Measurements from ENCODE around the gene GLCCI1. TPM values are rescaled to one million over a fixed set of nuclear protein-coding genes. Genes with fewer than 3 reads are reported as not detected.

GLCCI1 gene
- polyA plus RNA-seq, 1 donor from 2014 or later, result 4.9 TPM

DNA sequence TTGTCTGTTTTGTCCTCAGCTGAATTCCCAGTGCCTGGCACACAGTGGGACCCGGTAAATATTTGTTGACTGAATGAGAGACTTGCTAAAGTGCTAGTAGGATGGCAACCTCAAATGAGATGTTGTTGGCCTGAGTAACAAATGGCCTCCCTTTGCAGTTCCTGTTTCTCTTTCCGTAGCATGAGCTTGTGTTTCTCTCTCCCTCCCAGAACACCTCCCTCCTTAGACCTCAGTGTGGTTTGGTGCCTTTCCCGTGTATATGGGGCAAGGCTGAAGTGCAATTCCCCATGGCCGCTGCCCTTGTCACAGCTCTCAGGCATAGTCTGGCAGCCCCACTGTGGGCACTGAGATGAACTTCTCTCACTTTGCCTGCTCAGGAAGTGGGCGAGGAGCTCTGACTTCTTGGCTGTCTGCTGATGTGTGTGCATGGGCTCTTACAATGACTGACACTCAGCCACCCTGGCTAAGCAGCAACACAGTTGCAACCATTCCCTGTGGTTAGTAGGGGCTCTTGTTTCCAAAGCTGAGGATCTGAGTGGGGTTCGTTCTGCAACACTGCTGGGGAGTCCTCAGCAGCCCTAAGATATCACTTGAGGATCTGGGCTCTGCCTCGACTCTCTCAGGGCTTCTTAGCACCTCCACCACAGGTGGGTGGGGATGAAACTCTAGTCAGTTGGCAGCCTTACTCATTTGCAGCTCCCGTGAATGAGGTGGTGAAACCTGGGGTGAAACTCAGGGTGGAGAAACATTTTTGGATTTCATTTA lies 157.3 kb downstream of the GLCCI1 start:
- Mint-ChIP-seq H3K4me3 (peak overlapping the region; percentile 4 to 81 (median 62)), H3K27me3 (no peaks in the 10 kb centered on the region), H3K36me3 (no peaks in the 10 kb centered on the region), H3K9me3 (peaks cover 0 to 2% (median 0%) of the 10 kb centered on the region in 3 donors), H3K27ac (peak overlapping the region; percentile 41 to 95 (median 94)), H3K4me1 (peaks cover 29 to 47% (median 38%) of the 10 kb centered on the region in 3 donors)

DNA sequence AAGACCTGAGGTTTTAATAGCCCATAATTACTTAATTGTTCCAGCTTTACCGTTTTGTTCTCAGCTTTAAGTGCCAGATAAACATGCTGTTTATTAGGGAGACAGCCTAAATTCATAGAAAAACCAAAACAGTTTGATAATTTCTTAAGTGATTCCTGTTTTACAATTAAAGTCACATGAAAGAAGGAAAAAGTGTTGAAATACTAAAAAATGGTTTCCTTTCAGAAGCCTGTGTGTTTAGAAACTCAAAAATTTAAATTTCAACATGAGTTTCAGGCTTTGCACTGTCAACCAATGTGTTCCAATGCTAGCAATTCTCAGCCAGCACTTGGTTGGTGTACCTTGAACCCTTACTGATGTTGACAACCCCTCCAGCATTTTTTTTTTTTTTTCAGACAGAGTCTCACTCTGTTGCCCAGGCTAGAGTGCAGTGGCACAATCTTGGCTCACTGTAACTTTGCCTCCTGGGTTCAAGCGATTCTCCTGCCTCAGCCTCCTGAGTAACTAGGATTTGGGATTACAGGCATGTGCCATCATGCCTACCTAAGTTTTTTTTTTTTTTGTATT lies 158.1 kb downstream of the GLCCI1 start:
- Mint-ChIP-seq H3K9me3 (peaks cover 0 to 2% (median 0%) of the 10 kb centered on the region in 3 donors), H3K4me1 (peaks cover 29 to 50% (median 38%) of the 10 kb centered on the region in 3 donors), H3K27ac (peak overlapping the region in 2 of 3 donors; percentile 41 to 94), H3K4me3 (peak overlapping the region in 2 of 4 donors; percentile 54 to 81), H3K27me3 (no peaks in the 10 kb centered on the region), H3K36me3 (no peaks in the 10 kb centered on the region)

DNA sequence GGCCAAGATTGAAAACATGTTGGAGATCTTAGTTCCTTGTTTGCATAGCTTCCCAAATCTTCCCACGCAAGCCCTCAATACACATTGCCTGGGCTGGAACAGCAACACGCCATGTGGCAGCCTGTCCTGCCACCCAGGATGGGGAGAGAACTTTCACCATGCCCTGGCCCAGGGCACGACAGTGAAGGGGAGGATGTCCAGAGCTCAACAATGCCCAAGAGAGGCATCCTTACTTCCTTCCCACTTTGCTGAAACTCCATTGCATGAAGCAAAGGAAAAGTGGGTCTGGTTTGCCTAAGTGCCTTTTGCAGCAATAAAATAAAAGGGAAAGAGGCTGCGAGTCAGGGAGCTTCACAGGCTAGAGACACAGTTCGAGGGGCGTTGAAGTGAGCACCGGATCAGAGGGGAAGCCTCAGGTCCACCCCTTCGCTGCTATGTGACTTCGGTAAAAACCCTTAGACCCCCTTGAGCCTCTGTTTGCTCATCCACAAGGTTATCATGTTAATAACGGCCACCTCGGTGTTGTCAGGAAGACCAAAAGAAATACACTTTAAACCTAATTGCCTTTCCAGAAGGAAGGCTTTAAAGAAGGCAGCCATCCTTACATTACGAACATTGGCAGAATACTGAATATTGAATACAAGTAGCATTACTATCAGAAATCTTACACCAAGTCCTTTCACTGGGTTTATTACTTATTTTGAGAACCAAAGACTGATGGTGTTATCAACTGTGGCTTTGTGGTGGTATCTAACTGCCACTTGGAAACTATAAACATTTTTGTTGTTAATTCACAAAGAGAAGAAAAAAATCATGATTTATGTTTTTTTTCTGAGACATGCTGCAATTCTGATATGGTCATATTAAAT lies 160.1 kb downstream of the GLCCI1 start:
- H3K9me3 Mint-ChIP-seq, result peaks cover 0 to 2% (median 0%) of the 10 kb centered on the region in 3 donors
- peak overlapping the region; percentile 5 to 71 (median 47) for H3K27ac Mint-ChIP-seq
- H3K4me1 Mint-ChIP-seq, result peaks cover 45 to 67% (median 53%) of the 10 kb centered on the region in 3 donors

DNA sequence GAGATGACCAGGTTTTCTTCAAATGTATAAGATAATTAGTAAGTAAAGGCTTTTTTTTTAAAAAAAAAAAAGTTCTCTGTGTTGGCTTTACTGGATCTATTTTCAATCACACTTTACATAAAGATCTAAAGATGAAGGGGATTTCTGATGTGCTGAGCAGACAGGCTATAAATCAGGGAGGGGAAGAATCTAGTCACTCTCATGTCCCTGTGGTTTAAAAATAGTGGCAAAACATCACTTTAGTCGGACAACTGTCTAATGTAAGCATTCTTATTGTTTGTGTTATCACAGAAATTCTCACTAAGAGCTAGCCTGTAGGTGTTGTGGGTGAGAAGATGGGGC lies 160.7 kb downstream of the GLCCI1 start:
- Mint-ChIP-seq H3K4me1 (peaks cover 50 to 72% (median 57%) of the 10 kb centered on the region in 3 donors), H3K27me3 (no peaks in the 10 kb centered on the region), H3K4me3 (peak overlapping the region in 1 of 4 donors; percentile 55), H3K27ac (peak overlapping the region; percentile 5 to 71 (median 47)), H3K36me3 (no peaks in the 10 kb centered on the region), H3K9me3 (peaks cover 0 to 2% (median 0%) of the 10 kb centered on the region in 3 donors)

More for the DNA sequence above, 160.1 kb downstream of the GLCCI1 start:
- Mint-ChIP-seq H3K36me3 (no peaks in the 10 kb centered on the region), H3K4me3 (peak overlapping the region; percentile 5 to 85 (median 68)), H3K27me3 (no peaks in the 10 kb centered on the region)

DNA sequence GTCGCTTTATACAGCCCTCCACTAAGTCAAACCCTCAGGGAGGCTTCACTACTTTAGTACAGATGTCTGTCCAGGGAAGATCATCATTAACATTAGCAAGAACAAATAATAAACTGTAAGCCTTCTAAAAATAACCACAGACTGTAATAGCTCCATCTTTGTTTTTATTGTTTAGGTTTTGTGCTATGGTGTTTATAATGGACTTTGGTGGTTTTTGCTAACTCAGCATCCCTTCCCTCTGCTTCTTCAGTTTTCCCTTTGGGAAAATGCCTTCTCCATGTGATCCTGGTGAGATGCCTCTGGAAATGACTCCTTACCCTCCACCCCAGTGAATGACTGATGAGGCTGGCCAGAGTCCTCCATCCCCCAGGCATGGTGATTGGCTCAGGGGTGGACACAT lies 162.1 kb downstream of the GLCCI1 start:
- peak overlapping the region in 1 of 3 donors; percentile 46 for H3K27ac Mint-ChIP-seq
- H3K4me1 Mint-ChIP-seq, result peaks cover 48 to 66% (median 54%) of the 10 kb centered on the region in 3 donors
- H3K36me3 Mint-ChIP-seq, result no peaks in the 10 kb centered on the region
- no peaks in the 10 kb centered on the region for H3K27me3 Mint-ChIP-seq
- peak overlapping the region in 1 of 4 donors; percentile 52 for H3K4me3 Mint-ChIP-seq
- no peaks in the 10 kb centered on the region for H3K9me3 Mint-ChIP-seq

DNA sequence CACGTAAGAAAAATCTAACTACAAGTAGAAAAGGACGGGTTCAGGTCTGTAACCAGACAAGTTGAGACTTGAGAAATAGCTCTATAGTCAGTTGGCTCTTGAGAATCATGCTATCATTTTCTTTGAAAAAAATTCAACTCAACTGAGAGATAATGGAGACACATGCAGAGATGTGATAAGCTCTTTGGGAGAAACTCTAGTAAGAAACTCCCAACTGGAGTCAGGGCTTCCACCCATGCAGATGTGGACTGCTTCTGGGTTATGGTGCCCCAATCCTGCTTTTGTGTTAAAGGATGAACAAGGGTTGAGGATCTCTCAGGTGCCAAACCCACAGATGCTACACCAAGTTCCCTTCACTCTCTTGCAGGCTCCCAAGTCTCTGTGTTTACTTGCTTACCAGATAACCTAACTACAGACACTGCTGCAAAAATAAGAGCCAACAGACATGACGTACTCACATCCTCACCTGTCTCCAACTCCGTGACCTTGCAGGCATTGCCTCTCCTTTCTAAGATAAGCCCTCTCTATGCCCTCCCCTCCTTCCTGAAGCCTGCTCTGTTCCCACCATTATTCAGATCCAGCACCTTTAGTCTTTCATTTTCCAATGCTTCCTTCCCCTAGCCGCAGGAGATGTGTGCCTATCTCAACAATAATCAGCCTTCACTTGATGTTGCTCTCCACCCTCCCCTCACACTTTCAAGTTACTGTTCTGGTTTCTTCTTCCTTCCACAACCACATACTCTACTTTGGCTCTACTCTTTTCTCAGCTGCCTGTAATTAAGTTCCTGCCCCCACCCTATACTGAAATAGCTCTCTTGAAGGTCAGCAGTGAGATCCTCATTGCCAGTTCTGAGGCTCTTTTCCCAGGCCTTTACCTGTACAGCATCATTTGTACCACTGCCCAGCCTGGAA lies 163.4 kb downstream of the GLCCI1 start:
- peak overlapping the region; percentile 5 to 93 (median 61) for H3K4me3 Mint-ChIP-seq
- H3K27ac Mint-ChIP-seq, result peak overlapping the region; percentile 46 to 88 (median 84)
- no peaks in the 10 kb centered on the region for H3K9me3 Mint-ChIP-seq
- H3K27me3 Mint-ChIP-seq, result no peaks in the 10 kb centered on the region
- H3K4me1 Mint-ChIP-seq, result peaks cover 39 to 57% (median 46%) of the 10 kb centered on the region in 3 donors
- H3K36me3 Mint-ChIP-seq, result no peaks in the 10 kb centered on the region

DNA sequence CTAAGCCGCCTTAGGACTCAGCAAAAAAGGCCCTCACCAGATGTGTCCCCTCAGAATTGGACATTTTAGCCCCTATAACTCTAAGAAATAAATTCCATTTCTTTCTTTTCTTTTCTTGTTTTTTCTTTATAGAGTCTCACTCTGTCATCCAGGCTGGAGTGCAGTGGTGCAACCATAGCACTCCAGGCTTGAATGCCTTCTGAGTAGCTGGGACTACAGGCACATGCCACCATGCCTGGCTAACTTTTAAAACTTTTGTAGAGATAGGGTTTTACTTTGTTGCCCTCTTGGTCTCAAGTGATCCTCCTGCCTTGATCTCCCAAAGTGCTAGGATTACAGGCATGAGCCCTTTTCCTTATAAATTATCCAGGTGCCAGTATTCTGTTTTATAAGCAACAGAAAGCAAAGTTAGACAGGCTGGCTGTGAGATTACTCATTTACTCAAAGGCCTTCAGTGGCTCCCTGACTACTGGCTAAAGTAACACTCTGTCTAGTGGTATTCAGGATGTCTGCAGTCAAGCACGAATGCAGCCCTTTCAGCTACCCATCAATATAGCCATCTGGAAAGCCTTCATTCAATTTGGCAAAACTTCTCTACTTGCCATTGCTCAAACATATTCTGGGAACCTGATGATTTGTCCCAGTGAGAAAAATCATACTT lies 164.7 kb downstream of the GLCCI1 start:
- Mint-ChIP-seq H3K36me3 (no peaks in the 10 kb centered on the region), H3K4me3 (peak overlapping the region in 1 of 4 donors; percentile 39), H3K27me3 (no peaks in the 10 kb centered on the region), H3K9me3 (no peaks in the 10 kb centered on the region), H3K4me1 (peaks cover 35 to 48% (median 40%) of the 10 kb centered on the region in 3 donors), H3K27ac (peak overlapping the region in 1 of 3 donors; percentile 29)

DNA sequence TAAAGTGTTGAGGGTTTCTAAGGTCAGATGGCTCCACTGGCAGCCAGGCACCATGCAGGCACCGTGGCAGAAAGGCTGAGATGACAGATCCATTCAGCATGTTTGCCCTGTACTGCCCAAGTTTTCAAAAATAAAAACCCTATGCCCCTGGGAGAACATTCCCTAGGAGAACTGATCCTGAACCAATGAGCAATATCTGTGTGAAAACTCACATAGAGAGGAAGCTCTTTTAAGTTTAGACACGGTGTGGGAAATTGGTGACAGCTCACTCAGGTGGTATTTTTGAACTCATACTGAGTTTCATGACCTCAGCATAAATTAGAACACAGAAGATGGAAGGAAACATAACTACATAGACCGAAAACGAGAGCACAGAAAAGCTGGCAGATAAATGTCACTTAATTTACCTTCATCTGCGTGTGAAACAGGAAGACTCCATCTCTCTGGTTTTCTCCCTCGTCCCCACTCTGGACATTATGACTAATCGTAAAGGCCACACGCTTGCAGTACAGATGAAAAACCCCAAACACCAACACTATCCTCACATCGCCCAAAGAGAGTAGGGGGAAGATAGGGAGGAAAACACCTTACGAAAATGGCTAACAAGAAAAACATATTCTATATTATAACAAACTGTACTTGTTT lies 165.6 kb downstream of the GLCCI1 start:
- H3K4me1 Mint-ChIP-seq, result peaks cover 28 to 40% (median 36%) of the 10 kb centered on the region in 3 donors
- H3K9me3 Mint-ChIP-seq, result no peaks in the 10 kb centered on the region
- H3K36me3 Mint-ChIP-seq, result no peaks in the 10 kb centered on the region
- H3K27me3 Mint-ChIP-seq, result no peaks in the 10 kb centered on the region
- H3K27ac Mint-ChIP-seq, result peak overlapping the region in 2 of 3 donors; percentile 37 to 80
- H3K4me3 Mint-ChIP-seq, result peak overlapping the region in 1 of 4 donors; percentile 70

DNA sequence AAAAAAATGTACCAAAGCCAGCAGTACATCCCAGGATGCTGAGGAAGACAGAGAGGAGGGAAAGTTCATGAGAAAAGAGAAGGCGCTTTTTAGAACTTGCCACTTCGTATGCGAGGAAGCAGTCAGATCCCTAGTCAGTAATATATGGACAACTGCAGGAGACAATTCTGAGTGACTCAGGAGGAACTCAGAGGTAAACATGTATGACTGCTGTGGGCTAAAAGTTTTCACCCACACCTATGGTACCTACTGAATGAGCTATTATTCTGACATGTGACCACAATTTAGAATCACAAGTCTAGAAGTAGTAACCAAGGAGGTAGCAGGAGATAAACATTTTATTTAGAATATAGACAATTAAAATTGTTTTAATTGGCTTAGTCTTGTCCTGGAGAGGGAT lies 166.8 kb downstream of the GLCCI1 start:
- Mint-ChIP-seq H3K4me1 (peaks cover 25 to 41% (median 33%) of the 10 kb centered on the region in 3 donors), H3K36me3 (peaks cover 2% of the 10 kb centered on the region), H3K27ac (no peak overlapping the region), H3K9me3 (no peaks in the 10 kb centered on the region), H3K27me3 (no peaks in the 10 kb centered on the region), H3K4me3 (no peak overlapping the region)

DNA sequence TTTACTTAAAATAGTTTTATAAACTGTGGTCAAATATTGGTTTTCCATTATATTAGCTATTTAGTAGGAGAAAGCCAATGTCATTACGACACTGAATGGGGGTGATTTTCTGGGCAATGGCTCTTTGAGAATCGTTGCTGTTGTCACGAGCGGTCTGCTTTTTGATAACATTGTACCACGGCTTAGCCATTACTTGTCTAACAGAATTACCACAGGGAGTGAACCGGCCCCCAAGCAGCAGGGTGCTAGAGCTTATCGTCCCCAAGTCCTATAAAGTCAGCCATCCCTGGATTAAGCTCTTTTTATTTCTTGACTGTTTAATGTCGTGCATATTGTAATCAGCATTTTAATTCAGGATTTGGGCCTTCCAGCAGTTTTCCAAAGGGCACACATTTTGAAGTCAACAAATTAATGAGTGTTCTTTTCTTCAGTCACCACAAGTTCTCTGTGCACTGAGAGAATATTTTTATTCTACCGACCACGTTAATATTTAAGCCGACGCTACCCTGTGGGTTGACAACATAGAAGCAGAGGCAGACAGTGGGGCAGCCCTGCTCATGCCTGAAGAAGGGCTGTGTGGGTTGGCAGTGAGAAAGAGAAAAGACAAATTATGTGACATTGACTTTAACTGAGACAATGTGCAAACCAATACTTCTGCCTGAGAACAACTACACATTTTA lies 167.6 kb downstream of the GLCCI1 start:
- Mint-ChIP-seq H3K4me1 (peaks cover 25 to 41% (median 35%) of the 10 kb centered on the region in 3 donors), H3K27ac (no peak overlapping the region), H3K9me3 (no peaks in the 10 kb centered on the region), H3K4me3 (no peak overlapping the region), H3K27me3 (no peaks in the 10 kb centered on the region), H3K36me3 (peaks cover 2% of the 10 kb centered on the region)
